HCT116 (cell line): Measurements from ENCODE around the gene CHST14. TPM values are rescaled to one million over a fixed set of nuclear protein-coding genes. Genes with fewer than 3 reads are reported as not detected.

Source experiments
- ATAC-seq: fragments of 200-7000 bp; cut with Tn5 transposase; 2 replicates; pipeline ENCODE4 v1.9.1; 2020; ENCODE audit warnings: mild to moderate bottlenecking, moderate library complexity
- BruUV-seq: library from RNA; stranded (reverse); fragments of 400-500 nt; replicated peaks from 2 replicates; lab custom pipeline; 2021; lab: Mats Ljungman, UMichigan
- CTCF ChIA-PET: fragments of 300-600 bp; sonication (Branson Sonifier 250); formaldehyde crosslinking; loops from one replicate; lab custom pipeline; 2021; ENCODE audit warnings: antibody characterized with exemption; lab: Charles Lee
- POLR2A ChIA-PET: fragments of 300-600, 350-600 bp; sonication (Branson Sonifier 250); formaldehyde crosslinking; loops from one replicate; lab custom pipeline; 2021; ENCODE audit warnings: antibody characterized with exemption; lab: Charles Lee
- RAD21 ChIA-PET, 2 experiments: fragments of 300-600 bp; sonication (Branson Sonifier 250); formaldehyde crosslinking; loops; one replicate each; lab custom pipeline; 2023; ENCODE audit warnings: low total read pairs in 2 of 2; ENCODE audit not compliant: uncharacterized antibody in 2 of 2, unreplicated experiment in 2 of 2, low non-redundant PET in 1 of 2; lab: Charles Lee
- DNase-seq: peaks from one replicate; pipeline ENCODE4 v3.0.0-alpha.2; 2010; ENCODE audit warnings: low read depth, low spot score
- H2AFZ ChIP-seq: fragments of 200-600 bp; shearing (Covaris generic), sonication (generic); 2 replicates; pipeline ENCODE4 v1.6.1; 2017; ENCODE audit warnings: low read depth, mixed run types, mixed read lengths, antibody characterized with exemption, low read length; ENCODE audit not compliant: poor library complexity, severe bottlenecking
- H3K27ac ChIP-seq: 2 replicates; pipeline ENCODE4 v1.5.1; 2012; ENCODE audit warnings: low read depth, low read length
- H3K27me3 ChIP-seq: fragments of 200-600 bp; sonication (generic); 2 replicates; pipeline ENCODE4 v1.6.1; 2016; ENCODE audit warnings: mixed run types, low read length, mixed read lengths; ENCODE audit not compliant: insufficient read depth
- H3K36me3 ChIP-seq, 2 experiments: fragments of 200-500 bp in 1 of 2; fragments of 200-600 bp in 1 of 2; sonication (Bioruptor generic) in 1 of 2; sonication (generic) in 1 of 2; 2 replicates each; pipeline versions ENCODE4 v1.5.1 to v1.6.1; 2014 to 2016; ENCODE audit warnings: low read length in 2 of 2, inconsistent platforms in 1 of 2, mixed read lengths in 1 of 2, mixed run types in 1 of 2; ENCODE audit not compliant: insufficient read depth in 2 of 2, control insufficient read depth in 1 of 2
- H3K4me1 ChIP-seq, 2 experiments: fragments of 200-600 bp in 1 of 2; sonication (generic) in 1 of 2; 2 replicates each; pipeline versions ENCODE4 v1.5.1 to v1.6.1; 2012 to 2017; ENCODE audit warnings: low read length in 2 of 2, inconsistent platforms in 1 of 2, mild to moderate bottlenecking in 1 of 2, mixed read lengths in 1 of 2, mixed run types in 1 of 2, moderate library complexity in 1 of 2; ENCODE audit not compliant: insufficient read depth in 2 of 2, control insufficient read depth in 1 of 2
- H3K4me2 ChIP-seq: fragments of 200-600 bp; sonication (generic); 2 replicates; pipeline ENCODE4 v1.6.1; 2017; ENCODE audit warnings: mixed run types, low read length, mixed read lengths
- H3K4me3 ChIP-seq, 2 experiments: fragments of 200-600 bp in 1 of 2; sonication (generic) in 1 of 2; replicated peaks in 1 of 2; 2 replicates each; pipeline ENCODE4 v1.5.1; 2011 to 2016; ENCODE audit warnings: low read length in 2 of 2, control low read depth in 1 of 2, low read depth in 1 of 2, mild to moderate bottlenecking in 1 of 2, mixed read lengths in 1 of 2, mixed run types in 1 of 2
- H3K79me2 ChIP-seq: fragments of 200-600 bp; sonication (generic); 2 replicates; pipeline ENCODE4 v1.6.1; 2017; ENCODE audit warnings: mild to moderate bottlenecking, mixed run types, low read length, moderate library complexity, mixed read lengths; ENCODE audit not compliant: insufficient read depth
- H3K9ac ChIP-seq: fragments of 200-600 bp; sonication (generic); 2 replicates; pipeline ENCODE4 v1.6.1; 2016; ENCODE audit warnings: low read length, mixed read lengths
- H3K9me2 ChIP-seq: fragments of 200-600 bp; sonication (generic), shearing (Covaris generic); 2 replicates; pipeline ENCODE4 v1.6.1; 2017; ENCODE audit warnings: mixed run types, mild to moderate bottlenecking, moderate library complexity; ENCODE audit not compliant: insufficient read depth
- H3K9me3 ChIP-seq, 2 experiments: fragments of 200-500 bp in 1 of 2; fragments of 200-600 bp in 1 of 2; sonication (Bioruptor generic) in 1 of 2; sonication (generic) in 1 of 2; 2 replicates each; pipeline ENCODE4 v1.6.1; 2014 to 2017; ENCODE audit warnings: low read length in 2 of 2, mixed read lengths in 2 of 2, inconsistent platforms in 1 of 2, low read depth in 1 of 2, mild to moderate bottlenecking in 1 of 2, mixed run types in 1 of 2, moderate library complexity in 1 of 2; ENCODE audit not compliant: control insufficient read depth in 1 of 2, insufficient read depth in 1 of 2
- H4K20me1 ChIP-seq: fragments of 200-600 bp; sonication (generic), shearing (Covaris generic); 2 replicates; pipeline ENCODE4 v1.6.1; 2017; ENCODE audit warnings: mixed run types, mild to moderate bottlenecking, moderate library complexity; ENCODE audit not compliant: insufficient read depth
- CEBPB ChIP-seq: IDR thresholded peaks from 2 replicates; pipeline ENCODE4 v1.6.1; 2012; ENCODE audit warnings: low read depth
- EGR1 ChIP-seq: IDR thresholded peaks from 2 replicates; pipeline ENCODE4 v1.6.1; 2012; ENCODE audit warnings: low read depth
- ELF1 ChIP-seq: IDR thresholded peaks from 2 replicates; pipeline ENCODE4 v1.6.1; 2012; ENCODE audit warnings: low read depth, borderline replicate concordance
- EZH2 ChIP-seq: fragments of 200-600 bp; sonication (generic); IDR thresholded peaks from 2 replicates; pipeline ENCODE4 v1.6.1; 2017; ENCODE audit warnings: antibody characterized with exemption, mixed run types
- POLR2AphosphoS5 ChIP-seq: IDR thresholded peaks from 2 replicates; pipeline ENCODE4 v1.6.1; 2011; ENCODE audit warnings: mild to moderate bottlenecking, low read depth, low read length, moderate library complexity
- RAD21 ChIP-seq: IDR thresholded peaks from 2 replicates; pipeline ENCODE4 v1.6.1; 2012; ENCODE audit warnings: low read depth, mild to moderate bottlenecking
- SIN3A ChIP-seq: IDR thresholded peaks from 2 replicates; pipeline ENCODE4 v1.6.1; 2012; ENCODE audit warnings: low read depth
- TCF7L2 ChIP-seq: IDR thresholded peaks from 2 replicates; pipeline ENCODE4 v1.7.0; 2011; ENCODE audit warnings: borderline replicate concordance, inconsistent platforms; ENCODE audit not compliant: insufficient read depth, insufficient read length; ENCODE audit errors: extremely low read depth
- ZFX ChIP-seq: fragments of 450-650 bp; IDR thresholded peaks from 2 replicates; pipeline ENCODE4 v1.6.1; 2017
- ZNF274 ChIP-seq: fragments of 200-500 bp; sonication (Bioruptor generic); IDR thresholded peaks from 2 replicates; pipeline ENCODE4 v1.6.1; 2014; ENCODE audit warnings: mild to moderate bottlenecking, low read depth, low read length, inconsistent platforms
- intact Hi-C: fragments of 100-400 bp; cut with micrococcal nuclease; formaldehyde crosslinking; loops from 2 replicates; pipeline ENCODE4 v1.10.0; 2022
- total RNA-seq: library from RNA; stranded (reverse); gene quantifications from one replicate; pipeline ENCODE4 v1.2.1, GENCODE V29; 2021; ENCODE audit not compliant: unreplicated experiment
- TF ChIP-seq, protein P1 (sequence below), 3 experiments: fragments of 200-600 bp in 1 of 3; sonication (generic) in 1 of 3; IDR thresholded peaks in 2 of 3; conservative IDR thresholded peaks in 1 of 3; 2 replicates each; pipeline ENCODE4 v1.5.1; 2012 to 2017; ENCODE audit warnings: low read depth in 2 of 3, low read length in 2 of 3, antibody characterized with exemption in 1 of 3, borderline replicate concordance in 1 of 3, control low read depth in 1 of 3, mild to moderate bottlenecking in 1 of 3, mixed read lengths in 1 of 3, mixed run types in 1 of 3, moderate library complexity in 1 of 3; ENCODE audit not compliant: insufficient read depth in 1 of 3
- TF ChIP-seq, protein P2 (sequence below): IDR thresholded peaks from 2 replicates; pipeline ENCODE4 v1.6.1; 2012
- TF ChIP-seq, protein P3 (sequence below): IDR thresholded peaks from 2 replicates; pipeline ENCODE4 v1.6.1; 2012; ENCODE audit warnings: low read depth

CHST14 gene
- total RNA-seq, 1 experiment from 2014 or later: 12.7 TPM

DNA sequence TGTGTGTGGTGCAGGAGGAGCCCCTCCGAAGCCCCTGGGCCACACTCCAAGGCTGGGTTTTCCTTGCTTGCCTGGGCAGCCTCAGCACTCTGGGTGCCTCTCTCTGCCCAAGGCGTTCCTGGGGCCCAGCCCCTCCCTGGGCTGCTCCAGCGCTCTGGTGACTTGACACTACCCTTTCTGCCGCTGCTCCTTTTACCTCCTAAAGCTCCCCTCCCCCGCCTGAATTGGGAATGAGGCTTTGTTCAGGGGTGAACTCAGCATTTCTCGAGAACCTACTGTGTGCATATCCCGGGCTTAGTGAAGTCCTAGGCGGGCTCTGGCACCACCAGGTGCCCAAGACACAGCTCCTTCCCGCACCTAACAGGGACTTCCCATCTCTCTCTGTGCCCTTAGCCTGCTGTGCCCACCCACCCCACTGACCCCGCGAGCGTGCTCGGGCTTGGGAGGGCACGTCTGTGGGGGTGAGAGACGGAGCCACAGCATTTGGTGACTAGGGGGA lies 31.3 kb upstream of the CHST14 start:
- DNase-seq (no peak), ATAC-seq (no peak)
- intact Hi-C loops: no loop called here
- peak overlapping the region; percentile 60 to 63 for H3K4me3 ChIP-seq
- H3K79me2 ChIP-seq: peaks cover 29% of the 10 kb centered on the region
- TF ChIP-seq RAD21 (no peak), ELF1 (no peak), POLR2AphosphoS5 (no peak), EGR1 (no peak), SIN3A (no peak), ZNF274 (no peak), ZFX (no peak), CEBPB (no peak)
- peak overlapping the region; percentile 60 for H3K9ac ChIP-seq
- ChIA-PET RAD21 (no interaction called here), POLR2A (interaction anchor here (0.6 to 1.4 kb wide), 2 partner anchors 34 to 70 kb away, joined by 3 to 6 read pairs; partner anchors contain the start of gene IVD), CTCF (interaction anchor here (0.7 to 1.6 kb wide), 8 partner anchors 9 to 453 kb away, joined by 3 to 5 read pairs (median 3); no protein-coding TSS in a partner anchor)
- H3K9me2 ChIP-seq: no peaks in the 10 kb centered on the region
- peaks cover 10 to 26% of the 10 kb centered on the region in 2 experiments for H3K4me1 ChIP-seq
- no peaks in the 10 kb centered on the region for H3K36me3 ChIP-seq
- H4K20me1 ChIP-seq: no peaks in the 10 kb centered on the region
- peak overlapping the region; percentile 97 for H3K4me2 ChIP-seq
- no peak overlapping the region for H3K27ac ChIP-seq
- no peak overlapping the region for H2AFZ ChIP-seq
- H3K9me3 ChIP-seq: no peaks in the 10 kb centered on the region
- no peaks in the 10 kb centered on the region for H3K27me3 ChIP-seq
- BruUV-seq: no TSS peak

DNA sequence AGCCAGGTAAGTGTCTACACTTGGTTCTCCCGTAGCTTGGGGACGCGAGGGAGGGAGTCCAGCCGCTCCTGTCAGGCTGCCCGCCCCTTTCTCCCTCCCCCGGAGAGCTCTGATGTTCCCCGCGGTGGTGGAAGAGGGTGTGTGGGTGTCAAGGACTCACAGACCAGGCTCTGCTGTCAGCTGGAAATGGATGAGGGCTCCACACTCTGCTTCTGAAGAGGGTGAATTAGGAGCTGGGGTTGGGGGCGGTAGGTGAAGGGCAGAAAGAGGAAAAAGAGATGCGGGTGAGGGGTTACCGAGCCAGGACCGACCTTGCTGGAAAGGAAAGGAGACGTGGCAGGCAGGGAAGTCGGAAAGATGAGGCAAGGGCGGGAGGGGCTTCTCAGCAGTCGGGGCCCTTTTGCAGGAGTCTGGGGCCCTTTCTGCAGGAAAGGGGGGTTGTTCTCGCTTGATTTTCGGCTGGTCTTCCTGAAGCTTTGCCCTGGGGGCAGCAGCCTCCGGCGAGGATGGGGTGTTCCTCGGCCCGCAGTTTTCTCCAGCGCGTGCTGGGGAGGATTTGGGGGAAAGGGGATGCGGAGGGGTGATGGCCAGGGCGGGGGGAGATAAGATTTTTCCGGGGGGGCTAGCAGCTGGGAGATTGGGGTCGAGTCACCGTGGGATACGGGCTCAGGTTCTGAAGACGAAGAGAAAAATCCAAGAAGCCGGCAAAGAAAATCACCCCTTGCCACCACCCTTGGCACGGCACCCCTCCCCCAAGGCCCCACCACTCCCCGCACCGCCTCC lies 30.6 kb upstream of the CHST14 start:
- peak overlapping the region; percentile 60 to 63 for H3K4me3 ChIP-seq
- ATAC-seq (peak; percentile 31), DNase-seq (no peak)
- CTCF ChIA-PET: interaction anchor here (0.6 to 1.5 kb wide), 9 partner anchors 9 to 452 kb away, joined by 3 to 5 read pairs (median 3); no protein-coding TSS in a partner anchor
- H3K36me3 ChIP-seq: no peaks in the 10 kb centered on the region
- no peaks in the 10 kb centered on the region for H4K20me1 ChIP-seq
- RAD21 ChIA-PET: no interaction called here
- peak overlapping the region; percentile 60 for H3K9ac ChIP-seq
- no peak overlapping the region for H2AFZ ChIP-seq
- H3K27ac ChIP-seq: no peak overlapping the region; the same call in 1 of the 2 replicates
- peaks cover 36% of the 10 kb centered on the region for H3K79me2 ChIP-seq
- H3K4me1 ChIP-seq: peaks cover 10 to 26% of the 10 kb centered on the region in 2 experiments
- H3K27me3 ChIP-seq: no peaks in the 10 kb centered on the region
- H3K4me2 ChIP-seq: peak overlapping the region; percentile 97
- no TSS peak for BruUV-seq
- no peaks in the 10 kb centered on the region for H3K9me2 ChIP-seq
- POLR2A ChIA-PET: interaction anchor here (0.6 to 1.4 kb wide), 4 partner anchors 19 to 173 kb away, joined by 3 to 6 read pairs (median 3); partner anchors contain the start of gene IVD
- no peaks in the 10 kb centered on the region for H3K9me3 ChIP-seq
- intact Hi-C loops: no loop called here
- TF ChIP-seq EZH2: no peak
- TF ChIP-seq, protein P1, sequence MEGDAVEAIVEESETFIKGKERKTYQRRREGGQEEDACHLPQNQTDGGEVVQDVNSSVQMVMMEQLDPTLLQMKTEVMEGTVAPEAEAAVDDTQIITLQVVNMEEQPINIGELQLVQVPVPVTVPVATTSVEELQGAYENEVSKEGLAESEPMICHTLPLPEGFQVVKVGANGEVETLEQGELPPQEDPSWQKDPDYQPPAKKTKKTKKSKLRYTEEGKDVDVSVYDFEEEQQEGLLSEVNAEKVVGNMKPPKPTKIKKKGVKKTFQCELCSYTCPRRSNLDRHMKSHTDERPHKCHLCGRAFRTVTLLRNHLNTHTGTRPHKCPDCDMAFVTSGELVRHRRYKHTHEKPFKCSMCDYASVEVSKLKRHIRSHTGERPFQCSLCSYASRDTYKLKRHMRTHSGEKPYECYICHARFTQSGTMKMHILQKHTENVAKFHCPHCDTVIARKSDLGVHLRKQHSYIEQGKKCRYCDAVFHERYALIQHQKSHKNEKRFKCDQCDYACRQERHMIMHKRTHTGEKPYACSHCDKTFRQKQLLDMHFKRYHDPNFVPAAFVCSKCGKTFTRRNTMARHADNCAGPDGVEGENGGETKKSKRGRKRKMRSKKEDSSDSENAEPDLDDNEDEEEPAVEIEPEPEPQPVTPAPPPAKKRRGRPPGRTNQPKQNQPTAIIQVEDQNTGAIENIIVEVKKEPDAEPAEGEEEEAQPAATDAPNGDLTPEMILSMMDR (IDR thresholded peaks at IDR 0.05 in 2 of 3, conservative IDR thresholded peaks at IDR 0.05 in 1 of 3; ENCODE audit: borderline replicate concordance in 1 of 3, insufficient read depth in 1 of 3, low read depth in 2 of 3, low read length in 2 of 3): no peak
- 0 out of 2 replicates have a peak, but pooled peaks have one; percentile 39 for TF ChIP-seq EGR1
- TF ChIP-seq, protein P2, sequence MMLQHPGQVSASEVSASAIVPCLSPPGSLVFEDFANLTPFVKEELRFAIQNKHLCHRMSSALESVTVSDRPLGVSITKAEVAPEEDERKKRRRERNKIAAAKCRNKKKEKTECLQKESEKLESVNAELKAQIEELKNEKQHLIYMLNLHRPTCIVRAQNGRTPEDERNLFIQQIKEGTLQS: no peak
- peak; percentile 69 for TF ChIP-seq TCF7L2
- TF ChIP-seq, protein P3, sequence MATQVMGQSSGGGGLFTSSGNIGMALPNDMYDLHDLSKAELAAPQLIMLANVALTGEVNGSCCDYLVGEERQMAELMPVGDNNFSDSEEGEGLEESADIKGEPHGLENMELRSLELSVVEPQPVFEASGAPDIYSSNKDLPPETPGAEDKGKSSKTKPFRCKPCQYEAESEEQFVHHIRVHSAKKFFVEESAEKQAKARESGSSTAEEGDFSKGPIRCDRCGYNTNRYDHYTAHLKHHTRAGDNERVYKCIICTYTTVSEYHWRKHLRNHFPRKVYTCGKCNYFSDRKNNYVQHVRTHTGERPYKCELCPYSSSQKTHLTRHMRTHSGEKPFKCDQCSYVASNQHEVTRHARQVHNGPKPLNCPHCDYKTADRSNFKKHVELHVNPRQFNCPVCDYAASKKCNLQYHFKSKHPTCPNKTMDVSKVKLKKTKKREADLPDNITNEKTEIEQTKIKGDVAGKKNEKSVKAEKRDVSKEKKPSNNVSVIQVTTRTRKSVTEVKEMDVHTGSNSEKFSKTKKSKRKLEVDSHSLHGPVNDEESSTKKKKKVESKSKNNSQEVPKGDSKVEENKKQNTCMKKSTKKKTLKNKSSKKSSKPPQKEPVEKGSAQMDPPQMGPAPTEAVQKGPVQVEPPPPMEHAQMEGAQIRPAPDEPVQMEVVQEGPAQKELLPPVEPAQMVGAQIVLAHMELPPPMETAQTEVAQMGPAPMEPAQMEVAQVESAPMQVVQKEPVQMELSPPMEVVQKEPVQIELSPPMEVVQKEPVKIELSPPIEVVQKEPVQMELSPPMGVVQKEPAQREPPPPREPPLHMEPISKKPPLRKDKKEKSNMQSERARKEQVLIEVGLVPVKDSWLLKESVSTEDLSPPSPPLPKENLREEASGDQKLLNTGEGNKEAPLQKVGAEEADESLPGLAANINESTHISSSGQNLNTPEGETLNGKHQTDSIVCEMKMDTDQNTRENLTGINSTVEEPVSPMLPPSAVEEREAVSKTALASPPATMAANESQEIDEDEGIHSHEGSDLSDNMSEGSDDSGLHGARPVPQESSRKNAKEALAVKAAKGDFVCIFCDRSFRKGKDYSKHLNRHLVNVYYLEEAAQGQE: no peak
